Activated gamma-delta T cell treated with Interleukin-2 at 50 U/mL for 16 hours (primary cell): ENCODE measurements around the gene RECK.

ENCODE experiments used
- DNase-seq: peaks from one replicate; pipeline ENCODE4 v3.0.0-alpha.2; 2020

The RECK gene

GRCh38 chr9:36029765-36030528 is 6.8 kb upstream of the RECK start:
- no peak for DNase-seq

- no peak for DNase-seq
Measured at GRCh38 chr9:36030871-36031270, 5.8 kb upstream of the RECK start.

- no peak for DNase-seq
Measured at GRCh38 chr9:36031774-36032555, 4.7 kb upstream of the RECK start.

- DNase-seq = no peak
Measured at GRCh38 chr9:36033788-36034187, 2.9 kb upstream of the RECK start.

- DNase-seq = no peak
Measured at GRCh38 chr9:36034234-36034633, 2.5 kb upstream of the RECK start.

- no peak for DNase-seq
Measured at GRCh38 chr9:36035006-36035405, 1.7 kb upstream of the RECK start.

GRCh38 chr9:36036253-36036779 is 397 bp upstream of the RECK start:
- no peak for DNase-seq

- DNase-seq = no peak
Measured at GRCh38 chr9:36037549-36038122, 923 bp downstream of the RECK start.

GRCh38 chr9:36039121-36039520 is 2.4 kb downstream of the RECK start:
- DNase-seq = no peak

GRCh38 chr9:36039696-36040095 is 3.0 kb downstream of the RECK start:
- DNase-seq = no peak

- no peak for DNase-seq
Measured at GRCh38 chr9:36040271-36040925, 3.7 kb downstream of the RECK start.

- no peak for DNase-seq
Measured at GRCh38 chr9:36041506-36041905, 4.8 kb downstream of the RECK start.

GRCh38 chr9:36045610-36046009 is 8.9 kb downstream of the RECK start:
- DNase-seq = no peak

GRCh38 chr9:36046923-36047322 is 10.2 kb downstream of the RECK start:
- no peak for DNase-seq

GRCh38 chr9:36049408-36049807 is 12.7 kb downstream of the RECK start:
- DNase-seq = no peak

GRCh38 chr9:36050476-36050875 is 13.8 kb downstream of the RECK start:
- DNase-seq = no peak

- no peak for DNase-seq
Measured at GRCh38 chr9:36051317-36051716, 14.6 kb downstream of the RECK start.

GRCh38 chr9:36053971-36054370 is 17.3 kb downstream of the RECK start:
- DNase-seq = no peak

GRCh38 chr9:36056896-36057295 is 20.2 kb downstream of the RECK start:
- no peak for DNase-seq

GRCh38 chr9:36063804-36064447 is 27.2 kb downstream of the RECK start:
- DNase-seq = no peak

GRCh38 chr9:36064448-36065037 is 27.8 kb downstream of the RECK start:
- DNase-seq = no peak

- no peak for DNase-seq
Measured at GRCh38 chr9:36074055-36074454, 37.3 kb downstream of the RECK start.
